ENCODE results near the gene SLC8A2.

SLC8A2 gene

GRCh38 chr19:47430041-47430802 is 41.5 kb downstream of the SLC8A2 start:
- no peak for DNase-seq (ENCODE audit: low read depth)

- DNase-seq (ENCODE audit: low read depth) = no peak
Observed at GRCh38 chr19:47429140-47429793, 42.4 kb downstream of the SLC8A2 start.

- DNase-seq (ENCODE audit: low read depth) = peak; percentile 89
Observed at GRCh38 chr19:47428177-47428894, 43.4 kb downstream of the SLC8A2 start.

DNA sequence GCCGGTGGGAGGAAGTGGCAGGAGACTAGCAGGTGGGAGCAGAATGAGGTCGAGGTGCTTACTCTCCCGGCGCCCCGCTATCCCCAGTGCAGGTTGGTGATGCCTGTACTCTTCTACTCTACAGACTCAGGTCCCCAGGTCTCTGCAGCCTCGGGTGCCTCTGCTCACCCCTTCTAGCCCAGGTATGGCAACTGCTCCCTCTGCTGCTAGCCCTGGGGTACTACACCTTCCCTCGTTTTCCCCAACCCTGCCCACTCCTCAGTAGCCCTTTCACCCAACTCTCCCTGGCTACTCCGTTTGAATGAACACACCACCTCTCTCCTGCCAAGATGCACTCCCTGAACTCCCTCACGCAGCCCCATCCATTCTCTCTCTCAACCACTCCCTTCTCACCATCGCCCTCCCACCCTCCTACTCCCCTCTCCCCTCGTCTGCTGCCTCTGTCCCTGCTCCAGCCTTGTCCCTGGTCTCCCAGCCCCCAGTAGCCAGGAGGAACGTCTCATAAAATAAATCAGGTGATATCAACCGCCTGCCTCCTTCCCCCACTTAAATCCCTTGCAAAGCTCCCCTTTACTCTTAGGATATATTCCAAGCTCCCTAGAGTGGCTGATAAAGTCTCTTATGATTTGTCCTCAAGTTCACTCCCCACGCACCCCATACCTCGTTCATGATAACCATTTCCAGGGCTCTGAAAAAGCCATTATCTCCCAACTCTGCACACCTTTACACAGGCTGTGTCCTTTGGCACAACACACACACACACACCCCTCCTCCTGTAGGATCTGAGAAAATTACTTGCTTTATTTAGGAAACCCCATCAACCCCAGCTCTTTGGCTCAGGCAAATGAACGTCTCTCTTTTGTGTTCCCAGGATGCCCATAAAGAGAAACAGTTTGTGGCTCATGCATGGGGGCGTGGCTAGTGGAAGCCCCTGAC is 44.2 kb downstream of the SLC8A2 start:
- peak; percentile 34 for DNase-seq (ENCODE audit: low read depth)

- DNase-seq (ENCODE audit: low read depth) = no peak
Observed at GRCh38 chr19:47423203-47423882, 48.4 kb downstream of the SLC8A2 start.

DNA sequence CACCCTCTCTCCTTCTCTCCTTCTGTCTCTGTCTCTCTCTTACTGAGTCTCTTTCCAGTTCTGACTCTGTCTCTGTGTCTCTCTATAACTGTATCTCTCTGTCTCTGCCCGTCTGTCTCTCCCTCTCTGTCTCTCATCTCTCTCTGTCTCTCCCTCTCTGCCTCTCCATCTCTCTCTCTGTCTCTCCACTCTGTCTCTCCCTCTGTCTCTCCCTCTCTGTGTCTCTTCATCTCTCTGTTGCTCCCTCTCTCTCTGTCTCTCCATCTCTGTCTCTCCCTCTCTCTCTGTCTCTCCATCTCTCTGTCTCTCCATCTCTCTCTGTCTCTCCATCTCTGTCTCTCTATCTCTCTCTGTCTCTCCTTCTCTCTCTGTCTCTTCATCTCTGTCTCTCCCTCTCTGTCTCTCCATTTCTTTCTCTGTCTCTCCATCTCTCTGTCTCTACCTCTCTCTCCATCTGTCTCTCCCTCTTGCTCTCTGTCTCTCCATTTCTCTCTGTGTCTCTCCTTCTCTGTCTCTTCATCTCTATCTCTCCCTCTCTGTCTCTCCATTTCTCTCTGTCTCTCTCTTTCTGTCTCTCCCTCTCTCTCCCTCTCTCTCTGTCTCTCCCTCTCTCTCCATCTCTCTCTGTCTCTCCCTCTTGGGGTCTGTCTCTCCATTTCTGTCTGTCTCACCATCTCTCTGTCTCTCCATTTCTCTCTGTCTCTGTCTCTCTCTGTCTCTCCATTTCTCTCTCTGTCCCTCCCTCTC is 49.1 kb downstream of the SLC8A2 start:
- no peak for DNase-seq (ENCODE audit: low read depth)

DNA sequence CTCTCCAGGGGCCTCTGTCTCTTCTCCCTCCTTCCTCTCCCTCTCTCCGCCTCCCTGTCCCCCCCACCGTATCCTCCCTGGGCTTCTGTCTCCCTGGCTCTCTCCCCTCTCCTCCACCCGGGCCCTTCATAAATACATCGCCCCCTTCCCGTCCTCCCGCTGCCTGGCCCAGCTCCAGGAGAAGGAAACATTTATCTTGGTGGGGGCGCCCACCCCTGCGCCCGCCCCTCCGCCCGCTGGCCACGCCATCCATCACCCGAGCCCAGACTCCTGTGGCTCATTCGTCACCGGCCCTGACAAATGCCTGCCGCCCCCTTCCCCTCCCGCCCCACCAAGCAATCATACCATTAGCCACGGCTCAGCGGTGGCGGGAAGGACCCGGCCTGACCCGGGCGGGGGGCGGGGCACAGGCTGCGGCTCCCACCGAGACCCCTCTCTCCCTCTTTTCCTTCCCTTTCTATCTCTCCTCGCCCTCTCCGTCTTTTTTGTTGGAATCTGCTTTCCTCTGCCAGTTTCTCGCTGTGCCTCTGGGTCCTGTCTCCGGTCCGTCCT is 49.8 kb downstream of the SLC8A2 start:
- no peak for DNase-seq (ENCODE audit: low read depth)

DNA sequence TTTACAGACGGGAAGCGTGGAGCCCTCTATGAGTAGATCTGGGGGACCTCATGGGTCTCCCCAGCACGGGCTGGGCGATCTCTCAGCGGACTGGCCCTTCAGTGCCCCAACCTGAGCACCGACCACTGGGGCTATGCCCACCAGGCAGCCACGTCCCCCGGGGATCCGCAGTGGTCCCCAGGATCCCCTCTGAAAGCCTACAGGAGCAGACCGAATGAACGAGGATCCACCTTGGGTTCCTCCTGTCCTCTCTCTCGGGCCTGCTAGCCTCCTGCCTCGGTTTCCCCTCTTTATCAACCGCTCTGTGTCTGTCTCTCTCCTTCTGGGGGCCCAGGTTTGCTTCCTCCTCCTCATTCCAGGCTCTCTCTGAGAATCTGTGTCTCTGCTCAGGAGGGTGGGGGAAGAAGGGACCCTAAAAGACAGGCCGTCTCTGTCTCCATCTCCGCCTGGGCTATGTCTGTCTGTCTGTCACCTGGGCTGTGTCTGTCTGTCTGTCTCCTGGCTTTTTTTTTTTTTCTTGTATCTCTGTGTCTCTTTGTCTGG is 50.4 kb downstream of the SLC8A2 start:
- DNase-seq (ENCODE audit: low read depth) = no peak

GRCh38 chr19:47419789-47420188 is 51.9 kb downstream of the SLC8A2 start:
- no peak for DNase-seq (ENCODE audit: low read depth)

- no peak for DNase-seq (ENCODE audit: low read depth)
Observed at GRCh38 chr19:47419030-47419783, 52.5 kb downstream of the SLC8A2 start, which contains the start of gene MEIS3. MEIS3 (minus strand) TSS chr19:47419527; CDS start chr19:47419081, 446 bp downstream.

GRCh38 chr19:47418692-47419029 is 53.0 kb downstream of the SLC8A2 start:
- DNase-seq (ENCODE audit: low read depth) = no peak

DNA sequence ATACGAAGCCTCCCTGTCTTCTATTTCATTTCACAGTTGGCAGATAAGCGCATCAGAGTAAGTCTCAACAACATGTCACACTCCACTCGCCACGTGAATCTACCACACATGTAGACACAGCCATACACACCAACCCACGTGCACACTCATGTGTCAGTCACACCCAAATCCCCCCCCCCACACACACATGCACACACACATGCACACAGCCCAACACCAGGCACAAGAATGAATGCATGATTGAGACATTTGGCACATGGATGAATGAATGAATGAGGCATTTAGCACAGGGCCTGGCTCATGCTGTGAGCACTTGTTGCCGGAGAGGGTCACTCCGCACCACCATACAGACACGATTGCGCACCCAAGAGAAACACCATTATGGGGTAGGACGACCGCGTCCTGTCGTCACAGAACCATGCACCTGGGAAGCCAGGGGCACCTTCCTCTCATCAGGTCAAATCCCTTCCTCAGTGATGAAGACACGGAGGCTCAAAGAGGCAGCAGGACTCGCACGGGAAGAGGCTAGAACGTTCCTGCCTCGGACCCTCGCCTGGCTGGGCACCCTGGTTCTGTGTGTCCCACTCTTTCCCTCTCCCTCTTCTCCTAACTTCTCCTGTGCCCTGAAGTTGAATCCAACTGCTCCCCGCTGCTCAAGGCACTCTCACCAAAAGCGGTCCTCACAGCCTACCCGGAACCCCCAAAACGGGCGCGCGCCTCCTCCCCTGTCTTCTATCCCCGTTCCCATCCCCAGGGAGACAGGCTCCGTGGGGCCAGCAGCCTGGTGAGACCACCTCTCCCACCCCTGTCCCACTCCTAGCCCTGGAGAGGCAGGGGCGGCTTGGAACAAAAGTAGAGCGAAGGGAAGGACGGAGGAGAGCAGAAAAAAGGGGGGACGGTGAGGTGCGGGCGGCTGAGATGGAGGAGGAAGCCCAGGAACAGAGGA is 53.7 kb downstream of the SLC8A2 start:
- DNase-seq (ENCODE audit: low read depth) = no peak

GRCh38 chr19:47417107-47417745 is 54.5 kb downstream of the SLC8A2 start:
- DNase-seq (ENCODE audit: low read depth) = no peak

GRCh38 chr19:47416643-47416985 is 55.1 kb downstream of the SLC8A2 start:
- DNase-seq (ENCODE audit: low read depth) = no peak

GRCh38 chr19:47415953-47416642 is 55.6 kb downstream of the SLC8A2 start:
- DNase-seq (ENCODE audit: low read depth) = no peak

- no peak for DNase-seq (ENCODE audit: low read depth)
Observed at GRCh38 chr19:47414469-47414868, 57.2 kb downstream of the SLC8A2 start.

- DNase-seq (ENCODE audit: low read depth) = no peak
Observed at GRCh38 chr19:47413941-47414340, 57.8 kb downstream of the SLC8A2 start.
